Thoracic aorta (tissue), 2 donors: Measurements from ENCODE around the gene TIMM22. TPM values are rescaled to one million over a fixed set of nuclear protein-coding genes. Genes with fewer than 3 reads are reported as not detected.

Experiments
- ATAC-seq: fragments of 150-250 bp; one replicate; pipeline ENCODE4 v1.8.0; 2017; ENCODE audit warnings: low read depth; ENCODE audit not compliant: insufficient number of reproducible peaks, low FRiP score
- DNase-seq: peaks from one replicate; pipeline ENCODE4 v3.0.0-alpha.2; 2020; ENCODE audit warnings: low spot score
- H3K27ac ChIP-seq, 2 donors: fragments of 200-600 bp; sonication (generic); 1 replicate in 1 of 2; 2 replicates in 1 of 2; pipeline ENCODE4 v1.5.1; 2016; ENCODE audit warnings: mild to moderate bottlenecking in 2 of 2, moderate library complexity in 2 of 2
- H3K27me3 ChIP-seq: fragments of 200-600 bp; sonication (generic); replicated peaks from 2 replicates; pipeline ENCODE4 v1.6.0; 2016; ENCODE audit warnings: mild to moderate bottlenecking; ENCODE audit not compliant: insufficient read depth
- H3K36me3 ChIP-seq: fragments of 200-600 bp; sonication (generic); one replicate; pipeline ENCODE4 v1.5.1; 2016
- H3K4me1 ChIP-seq, 2 donors: fragments of 200-600 bp; sonication (generic); 1 replicate in 1 of 2; 2 replicates in 1 of 2; pipeline versions ENCODE4 v1.5.1 to v1.6.0; 2016; ENCODE audit warnings: low read depth in 2 of 2, mild to moderate bottlenecking in 1 of 2; ENCODE audit not compliant: control insufficient read depth in 1 of 2
- H3K4me3 ChIP-seq: fragments of 200-600 bp; sonication (generic); 2 replicates; pipeline ENCODE4 v1.5.1; 2016; ENCODE audit warnings: mild to moderate bottlenecking
- H3K9me3 ChIP-seq: fragments of 200-600 bp; sonication (generic); 2 replicates; pipeline ENCODE4 v1.5.1; 2016
- total RNA-seq, 2 donors: library from RNA; depleted of rRNA; stranded (reverse); fragments of >200 nt; gene quantifications; one replicate each; pipeline versions ENCODE4 v1.1.0 to v1.2.3, GENCODE V29; 2016
- TF ChIP-seq, protein P1 (sequence below): fragments of 200-600 bp; sonication (generic); IDR thresholded peaks from one replicate; pipeline ENCODE4 v1.5.1; 2019; ENCODE audit warnings: antibody characterized with exemption

TIMM22 gene
- total RNA-seq, 2 donors from 2014 or later = 12.6 to 13.0 TPM

DNA sequence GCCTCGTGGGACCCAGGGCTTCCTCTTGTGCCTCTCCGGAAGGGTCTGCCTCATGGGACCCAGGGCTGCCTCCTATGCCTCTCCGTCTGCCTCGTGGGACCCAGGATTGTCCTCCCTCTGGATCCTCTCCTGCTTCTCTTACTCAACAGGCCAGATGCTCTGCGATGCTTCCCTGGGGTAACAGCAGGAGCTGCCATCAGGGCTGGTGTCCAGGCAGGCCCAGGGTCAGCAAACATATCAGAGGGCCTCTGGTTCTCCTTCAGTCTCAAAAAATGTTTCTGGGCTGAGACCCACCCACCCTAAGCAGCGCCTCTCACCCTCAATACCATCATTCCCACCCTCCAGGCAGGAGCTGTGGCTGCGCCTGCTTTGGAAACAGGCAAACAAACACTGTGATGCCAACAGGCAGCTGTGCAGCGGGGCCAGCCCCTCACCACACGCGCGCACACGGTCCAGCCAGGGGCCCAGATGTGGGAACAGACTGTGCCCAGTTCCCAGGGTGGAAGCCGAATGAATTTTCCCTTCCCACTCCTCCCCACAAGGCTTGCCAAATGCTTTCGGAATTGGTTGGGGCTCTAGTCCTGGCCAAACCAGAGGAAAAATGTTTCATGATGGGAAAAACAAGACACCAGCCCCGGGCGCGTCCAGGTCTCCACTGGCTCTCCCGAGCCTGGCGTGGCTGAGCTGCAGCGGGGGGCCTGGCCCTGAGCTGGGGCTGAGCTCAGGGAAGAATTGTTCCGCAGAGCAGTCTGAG, 11.3 kb downstream of the TIMM22 start:
- peaks cover 49 to 72% of the 10 kb centered on the region in 2 donors for H3K4me1 ChIP-seq
- H3K27ac ChIP-seq = peak overlapping the region; percentile 84 to 94
- H3K4me3 ChIP-seq = peak overlapping the region; percentile 34
- H3K27me3 ChIP-seq = no peaks in the 10 kb centered on the region
- H3K9me3 ChIP-seq = no peaks in the 10 kb centered on the region
- TF ChIP-seq, protein P1, sequence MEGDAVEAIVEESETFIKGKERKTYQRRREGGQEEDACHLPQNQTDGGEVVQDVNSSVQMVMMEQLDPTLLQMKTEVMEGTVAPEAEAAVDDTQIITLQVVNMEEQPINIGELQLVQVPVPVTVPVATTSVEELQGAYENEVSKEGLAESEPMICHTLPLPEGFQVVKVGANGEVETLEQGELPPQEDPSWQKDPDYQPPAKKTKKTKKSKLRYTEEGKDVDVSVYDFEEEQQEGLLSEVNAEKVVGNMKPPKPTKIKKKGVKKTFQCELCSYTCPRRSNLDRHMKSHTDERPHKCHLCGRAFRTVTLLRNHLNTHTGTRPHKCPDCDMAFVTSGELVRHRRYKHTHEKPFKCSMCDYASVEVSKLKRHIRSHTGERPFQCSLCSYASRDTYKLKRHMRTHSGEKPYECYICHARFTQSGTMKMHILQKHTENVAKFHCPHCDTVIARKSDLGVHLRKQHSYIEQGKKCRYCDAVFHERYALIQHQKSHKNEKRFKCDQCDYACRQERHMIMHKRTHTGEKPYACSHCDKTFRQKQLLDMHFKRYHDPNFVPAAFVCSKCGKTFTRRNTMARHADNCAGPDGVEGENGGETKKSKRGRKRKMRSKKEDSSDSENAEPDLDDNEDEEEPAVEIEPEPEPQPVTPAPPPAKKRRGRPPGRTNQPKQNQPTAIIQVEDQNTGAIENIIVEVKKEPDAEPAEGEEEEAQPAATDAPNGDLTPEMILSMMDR = no peak
- ATAC-seq (peak; percentile 62), DNase-seq (no peak)
- peaks cover 48% of the 10 kb centered on the region for H3K36me3 ChIP-seq

DNA sequence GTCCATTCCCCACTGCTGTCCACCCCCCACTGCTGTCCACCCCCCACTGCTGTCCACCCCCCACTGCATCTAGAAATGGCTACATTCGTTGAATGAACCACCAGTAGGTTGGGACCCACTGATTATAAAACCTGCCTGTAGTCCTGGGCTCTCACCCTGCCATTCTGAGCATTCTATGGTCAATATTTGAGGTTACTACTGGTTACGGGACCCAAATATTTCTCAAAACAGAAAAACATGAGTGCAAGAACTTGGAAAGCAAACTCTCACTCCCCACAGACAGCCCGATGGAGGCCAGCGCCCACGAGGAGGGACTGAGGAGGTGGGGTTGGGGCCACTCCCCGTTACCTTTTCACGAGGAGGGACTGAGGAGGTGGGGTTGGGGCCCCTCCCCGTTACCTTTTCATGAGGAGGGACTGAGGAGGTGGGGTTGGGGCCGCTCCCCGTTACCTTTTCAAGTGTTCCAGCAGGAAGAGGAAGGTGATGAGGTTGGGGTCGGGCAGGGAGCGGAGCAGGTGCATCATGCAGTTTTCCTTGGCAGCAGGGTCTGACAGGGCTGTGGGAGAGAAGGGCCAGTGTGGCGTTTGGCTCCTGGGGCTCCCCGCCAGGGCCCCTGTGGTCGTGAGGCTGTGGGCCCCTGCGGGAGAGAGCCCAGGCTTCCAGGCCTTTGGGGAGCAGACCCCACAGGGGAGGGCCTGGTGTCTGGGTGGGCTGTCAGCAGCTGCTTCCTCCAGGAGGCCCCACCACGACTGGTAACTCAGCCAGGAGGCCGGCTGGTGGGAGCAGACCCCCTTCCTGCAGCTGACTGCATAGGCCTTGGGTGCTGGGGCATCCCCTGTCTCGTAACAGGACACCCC, 12.5 kb downstream of the TIMM22 start:
- H3K4me3 ChIP-seq = no peak overlapping the region
- H3K27ac ChIP-seq = peak overlapping the region; percentile 84 to 94
- TF ChIP-seq, protein P1 = no peak
- DNase-seq (no peak), ATAC-seq (no peak)
- peaks cover 37 to 60% of the 10 kb centered on the region in 2 donors for H3K4me1 ChIP-seq
- H3K27me3 ChIP-seq = no peaks in the 10 kb centered on the region
- peaks cover 43% of the 10 kb centered on the region for H3K36me3 ChIP-seq
- H3K9me3 ChIP-seq = no peaks in the 10 kb centered on the region

DNA sequence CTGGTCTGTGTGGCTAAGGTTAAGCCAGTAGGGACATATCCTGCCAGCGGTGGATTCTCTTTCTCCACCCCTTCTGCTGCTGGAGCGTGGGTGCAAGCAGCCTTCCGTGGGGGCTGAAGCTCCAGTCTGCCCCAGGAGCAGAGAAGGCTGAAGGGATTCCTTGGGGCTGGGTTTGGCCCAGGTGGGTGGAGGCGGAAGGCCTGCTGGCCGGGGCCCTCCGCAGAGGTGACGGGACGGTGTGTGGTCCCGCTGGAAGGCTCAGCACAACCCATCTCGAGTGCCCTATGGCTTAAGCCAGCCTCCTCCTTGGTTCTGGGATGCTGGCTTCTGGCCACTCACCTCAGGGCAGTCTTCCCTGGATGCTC, 13.1 kb downstream of the TIMM22 start:
- peak overlapping the region; percentile 84 to 94 for H3K27ac ChIP-seq
- H3K36me3 ChIP-seq = peaks cover 37% of the 10 kb centered on the region
- TF ChIP-seq, protein P1 = no peak
- no peaks in the 10 kb centered on the region for H3K27me3 ChIP-seq
- H3K4me1 ChIP-seq = peaks cover 31 to 53% of the 10 kb centered on the region in 2 donors
- ATAC-seq (no peak), DNase-seq (no peak)
- no peak overlapping the region for H3K4me3 ChIP-seq
- no peaks in the 10 kb centered on the region for H3K9me3 ChIP-seq

DNA sequence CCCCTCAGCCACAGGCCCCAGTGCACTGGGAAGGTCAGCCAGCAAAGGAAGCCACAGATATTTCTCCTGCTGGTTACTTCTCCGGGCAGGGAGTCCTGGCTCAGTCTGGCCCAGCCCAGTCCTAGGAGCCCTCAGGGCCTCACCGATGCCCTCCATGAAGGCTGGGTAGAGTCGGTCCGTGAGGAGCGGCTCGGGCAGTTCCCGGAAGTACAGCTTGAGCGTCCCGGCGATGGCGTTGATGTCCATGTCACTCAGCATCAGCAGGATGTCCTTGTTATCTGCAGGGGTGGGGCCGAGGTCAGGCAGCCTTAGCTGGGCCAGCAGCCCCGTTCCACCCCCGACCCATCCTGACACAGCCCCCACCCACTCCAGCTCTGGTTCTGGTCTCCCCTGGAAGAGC, 13.7 kb downstream of the TIMM22 start:
- TF ChIP-seq, protein P1 = no peak
- peak overlapping the region; percentile 84 to 94 for H3K27ac ChIP-seq
- peaks cover 37% of the 10 kb centered on the region for H3K36me3 ChIP-seq
- DNase-seq (no peak), ATAC-seq (no peak)
- peaks cover 27 to 48% of the 10 kb centered on the region in 2 donors for H3K4me1 ChIP-seq
- H3K4me3 ChIP-seq = no peak overlapping the region
- no peaks in the 10 kb centered on the region for H3K9me3 ChIP-seq
- no peaks in the 10 kb centered on the region for H3K27me3 ChIP-seq

DNA sequence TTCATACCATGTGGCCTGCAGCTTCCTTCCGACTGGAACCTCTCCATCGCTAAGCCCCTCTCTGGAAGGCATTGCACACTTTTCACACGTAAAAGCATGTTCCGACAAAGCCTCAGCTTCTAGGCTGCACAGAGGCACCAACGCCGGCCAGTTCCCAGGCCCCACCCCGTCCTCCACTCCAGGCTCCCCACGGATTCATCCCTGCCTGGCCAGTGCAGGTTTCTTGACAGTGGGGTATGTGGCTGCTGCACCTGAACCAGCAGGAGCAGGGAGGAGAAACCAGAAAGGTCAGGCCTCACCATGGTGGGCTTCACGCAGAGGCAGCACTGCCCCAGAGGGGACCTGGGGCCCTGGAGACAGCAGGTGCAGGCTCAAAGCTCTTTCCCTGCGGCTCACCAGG, 14.2 kb downstream of the TIMM22 start:
- TF ChIP-seq, protein P1 = no peak
- peaks cover 21 to 43% of the 10 kb centered on the region in 2 donors for H3K4me1 ChIP-seq
- ATAC-seq (no peak), DNase-seq (no peak)
- H3K27ac ChIP-seq = no peak overlapping the region
- no peaks in the 10 kb centered on the region for H3K9me3 ChIP-seq
- H3K36me3 ChIP-seq = peaks cover 37% of the 10 kb centered on the region
- no peak overlapping the region for H3K4me3 ChIP-seq
- no peaks in the 10 kb centered on the region for H3K27me3 ChIP-seq
